SK-N-SH (cell line): ENCODE measurements around the gene MPST. TPM values are rescaled to one million over a fixed set of nuclear protein-coding genes. Genes with fewer than 3 reads are reported as not detected.

Experiments
- CTCF ChIA-PET: fragments of 300-600, 350-600 bp; formaldehyde crosslinking; extraction: SDS; loops from one replicate; lab custom pipeline; 2021; lab: Yijun Ruan, JAX
- POLR2A ChIA-PET: fragments of 350-600 bp; sonication (Branson Sonifier 250); formaldehyde crosslinking; extraction: SDS; loops from one replicate; lab custom pipeline; 2020; ENCODE audit warnings: antibody characterized with exemption, inconsistent platforms; lab: Yijun Ruan, JAX
- DNase-seq: peaks from one replicate; pipeline ENCODE4 v3.0.0; 2012
- H2AFZ ChIP-seq: fragments of 200-600 bp; sonication (generic); 2 replicates; pipeline ENCODE4 v1.8.1; 2016; ENCODE audit warnings: antibody characterized with exemption, mild to moderate bottlenecking, low read depth
- H3F3A ChIP-seq: fragments of 200-600 bp; sonication (generic); replicated peaks from 2 replicates; pipeline ENCODE3; 2016; ENCODE audit warnings: antibody characterized with exemption, mild to moderate bottlenecking; ENCODE audit not compliant: insufficient read depth
- H3K27ac ChIP-seq, 2 experiments: fragments of 200-500 bp in 1 of 2; fragments of 200-600 bp in 1 of 2; sonication (Bioruptor generic) in 1 of 2; sonication (generic), shearing (Covaris generic) in 1 of 2; 2 replicates each; pipeline versions ENCODE4 v1.5.1 to v1.6.1; 2014 to 2016; ENCODE audit warnings: low read depth in 2 of 2, inconsistent platforms in 1 of 2, low read length in 1 of 2, mild to moderate bottlenecking in 1 of 2, mixed read lengths in 1 of 2
- H3K27me3 ChIP-seq: fragments of 200-600 bp; sonication (generic), shearing (Covaris generic); 2 replicates; pipeline ENCODE4 v1.6.1; 2016; ENCODE audit warnings: mixed run types; ENCODE audit not compliant: insufficient read depth
- H3K36me3 ChIP-seq, 2 experiments: fragments of 200-500 bp in 1 of 2; fragments of 200-600 bp in 1 of 2; sonication (Bioruptor generic) in 1 of 2; sonication (generic) in 1 of 2; replicated peaks in 1 of 2; 2 replicates each; pipeline versions ENCODE3 to v1.5.1; 2014 to 2016; ENCODE audit warnings: low read length in 1 of 2, mild to moderate bottlenecking in 1 of 2; ENCODE audit not compliant: insufficient read depth in 2 of 2, control insufficient read depth in 1 of 2
- H3K4me1 ChIP-seq, 2 experiments: fragments of 200-500 bp in 1 of 2; fragments of 200-600 bp in 1 of 2; sonication (Bioruptor generic) in 1 of 2; sonication (generic), shearing (Covaris generic) in 1 of 2; 2 replicates each; pipeline versions ENCODE4 v1.5.1 to v1.6.1; 2014 to 2016; ENCODE audit warnings: low read depth in 1 of 2, low read length in 1 of 2, mixed run types in 1 of 2; ENCODE audit not compliant: insufficient read depth in 2 of 2, control insufficient read depth in 1 of 2
- H3K4me2 ChIP-seq: fragments of 200-600 bp; sonication (generic), shearing (Covaris generic); 2 replicates; pipeline ENCODE4 v1.6.1; 2017; ENCODE audit warnings: mixed run types
- H3K4me3 ChIP-seq, 2 experiments: fragments of 200-500 bp in 1 of 2; fragments of 200-600 bp in 1 of 2; sonication (Bioruptor generic) in 1 of 2; sonication (generic), shearing (Covaris generic) in 1 of 2; 2 replicates each; pipeline versions ENCODE4 v1.5.1 to v1.8.1; 2014 to 2016; ENCODE audit warnings: low read depth in 2 of 2, inconsistent platforms in 1 of 2, low read length in 1 of 2, mild to moderate bottlenecking in 1 of 2, mixed read lengths in 1 of 2, moderate library complexity in 1 of 2
- H3K79me2 ChIP-seq: fragments of 200-600 bp; sonication (generic); 2 replicates; pipeline ENCODE4 v1.8.1; 2017; ENCODE audit warnings: mild to moderate bottlenecking; ENCODE audit not compliant: insufficient read depth
- H3K9ac ChIP-seq: fragments of 200-600 bp; sonication (generic); 2 replicates; pipeline ENCODE4 v1.6.1; 2017; ENCODE audit warnings: mixed run types
- H3K9me2 ChIP-seq: fragments of 200-600 bp; sonication (generic); 2 replicates; pipeline ENCODE4 v1.6.1; 2017; ENCODE audit warnings: mixed run types
- H3K9me3 ChIP-seq: fragments of 200-600 bp; sonication (generic); 2 replicates; pipeline ENCODE4 v1.6.1; 2017; ENCODE audit warnings: mixed run types, mild to moderate bottlenecking, moderate library complexity
- H4K20me1 ChIP-seq: fragments of 200-600 bp; sonication (generic); 2 replicates; pipeline ENCODE4 v1.6.1; 2017; ENCODE audit warnings: mild to moderate bottlenecking, mixed run types; ENCODE audit not compliant: insufficient read depth
- ELF1 ChIP-seq: IDR thresholded peaks from 2 replicates; pipeline ENCODE4 v1.4.0; 2012
- EZH2phosphoT487 ChIP-seq: fragments of 200-600 bp; sonication (generic); IDR thresholded peaks from 2 replicates; pipeline ENCODE4 v1.6.1; 2017; ENCODE audit warnings: low read depth, mixed run types, mild to moderate bottlenecking, antibody characterized with exemption, moderate library complexity, borderline replicate concordance
- FOSL2 ChIP-seq: IDR thresholded peaks from 2 replicates; pipeline ENCODE4 v1.4.0; 2012; ENCODE audit warnings: low read depth, mild to moderate bottlenecking, moderate library complexity, borderline replicate concordance
- FOXJ3 ChIP-seq: sonication (generic); formaldehyde crosslinking; IDR thresholded peaks from 2 replicates; pipeline ENCODE4 v1.5.1; 2020; ENCODE audit warnings: mild to moderate bottlenecking, missing genetic modification reagents
- FOXM1 ChIP-seq: IDR thresholded peaks from 2 replicates; pipeline ENCODE4 v1.4.0; 2012; ENCODE audit warnings: low read depth, mild to moderate bottlenecking
- GATA2 ChIP-seq: sonication (generic); formaldehyde crosslinking; IDR thresholded peaks from 2 replicates; pipeline ENCODE4 v1.5.0; 2020; ENCODE audit warnings: mild to moderate bottlenecking, missing genetic modification reagents
- IRF3 ChIP-seq: fragments of 150-350 bp; IDR thresholded peaks from 2 replicates; pipeline ENCODE4 v1.6.1; 2016; ENCODE audit warnings: mild to moderate bottlenecking, low read depth, low read length
- JUND ChIP-seq: IDR thresholded peaks from 2 replicates; pipeline ENCODE4 v1.4.0; 2012
- NFIC ChIP-seq: IDR thresholded peaks from 2 replicates; pipeline ENCODE4 v1.4.0; 2012; ENCODE audit warnings: borderline replicate concordance
- NRF1 ChIP-seq: IDR thresholded peaks from 2 replicates; pipeline ENCODE4 v1.6.1; 2012; ENCODE audit warnings: low read depth, mild to moderate bottlenecking, low read length
- RFX5 ChIP-seq: IDR thresholded peaks from 2 replicates; pipeline ENCODE4 v1.6.1; 2012; ENCODE audit warnings: mild to moderate bottlenecking, improper control_type of control experiment, low read length
- USF1 ChIP-seq: IDR thresholded peaks from 2 replicates; pipeline ENCODE4 v1.4.0; 2012; ENCODE audit warnings: low read depth, borderline replicate concordance
- YY1 ChIP-seq: IDR thresholded peaks from 2 replicates; pipeline ENCODE4 v1.4.0; 2012; ENCODE audit warnings: low read depth, mild to moderate bottlenecking
- WGBS: methylation state at CpG from one replicate; pipeline ENCODE4 v1.1.6; 2017; ENCODE audit warnings: low lambda C conversion rate; 5-methylcytosine and 5-hydroxymethylcytosine counted together
- polyA plus RNA-seq, 3 experiments: library from polyadenylated mRNA; depleted of rRNA; stranded (reverse); fragments of >200 nt; gene quantifications; 2 replicates each; pipeline ENCODE4 v1.2.3, GENCODE V29; 2012

Gene MPST
- polyA plus RNA-seq, 1 of the 3 experiments (the other 2 are of a cell fraction) = 60.4 TPM

GRCh38 chr22:36979016-36979910, 40.3 kb upstream of the MPST start:
- TF ChIP-seq NRF1 = no peak
- no peak for TF ChIP-seq YY1
- TF ChIP-seq GATA2 (CRISPR knock-in tag) = no peak
- no peak for TF ChIP-seq USF1
- CTCF ChIA-PET = interaction anchor here (0.6 to 6.1 kb wide), 13 partner anchors 9 to 309 kb away, joined by 3 to 57 read pairs (median 5); no protein-coding TSS in a partner anchor
- H3K4me3 ChIP-seq = no peak overlapping the region

GRCh38 chr22:36981247-36981775, 38.2 kb upstream of the MPST start:
- TF ChIP-seq FOXJ3 (CRISPR knock-in tag) = no peak
- no peak for TF ChIP-seq GATA2 (CRISPR knock-in tag)
- no peak for TF ChIP-seq JUND
- no peak for TF ChIP-seq IRF3
- no peak for TF ChIP-seq NFIC
- no peak for TF ChIP-seq FOSL2
- no peak for TF ChIP-seq RFX5
- no peak for TF ChIP-seq ELF1
- TF ChIP-seq FOXM1 = no peak
- TF ChIP-seq EZH2phosphoT487 = no peak
- POLR2A ChIA-PET = no interaction called here
- no peak overlapping the region for H3K27ac ChIP-seq
- H3K4me3 ChIP-seq = no peak overlapping the region
- H3K79me2 ChIP-seq = no peaks in the 10 kb centered on the region
- H3K27me3 ChIP-seq = no peaks in the 10 kb centered on the region; the same call in 1 of the 2 replicates
- no peaks in the 10 kb centered on the region for H4K20me1 ChIP-seq
- no peaks in the 10 kb centered on the region for H3K9me2 ChIP-seq
- H2AFZ ChIP-seq = no peak overlapping the region
- no peak for DNase-seq
- 78% methylated on average over 15 of the region's 16 CpGs for WGBS
- H3K4me1 ChIP-seq = no peaks in the 10 kb centered on the region; a peak in 1 of 4 replicates
- no peak overlapping the region for H3K4me2 ChIP-seq
- no peaks in the 10 kb centered on the region for H3K9me3 ChIP-seq
- CTCF ChIA-PET = interaction anchor here (0.8 to 4.4 kb wide), 5 partner anchors 9 to 435 kb away, joined by 3 to 22 read pairs (median 4); no protein-coding TSS in a partner anchor
- no peaks in the 10 kb centered on the region for H3K36me3 ChIP-seq
- H3K9ac ChIP-seq = no peak overlapping the region
- H3F3A ChIP-seq = no peaks in the 10 kb centered on the region

More at GRCh38 chr22:36979016-36979910, 40.3 kb upstream of the MPST start:
- Histone ChIP-seq H3K9me3 (no peaks in the 10 kb centered on the region), H3K27me3 (no peaks in the 10 kb centered on the region; the same call in 1 of the 2 replicates), H3F3A (no peaks in the 10 kb centered on the region), H3K9me2 (no peaks in the 10 kb centered on the region), H3K79me2 (no peaks in the 10 kb centered on the region), H3K27ac (no peak overlapping the region), H3K4me2 (no peak overlapping the region), H3K4me1 (no peaks in the 10 kb centered on the region; a peak in 1 of 4 replicates), H3K36me3 (no peaks in the 10 kb centered on the region), H2AFZ (no peak overlapping the region), H4K20me1 (no peaks in the 10 kb centered on the region), H3K9ac (no peak overlapping the region)
- DNase-seq = no peak
- 70% methylated on average over 11 of the region's 13 CpGs for WGBS
- POLR2A ChIA-PET = no interaction called here
